Ishikawa (cell line): ENCODE results near the gene LILRA1.

Source experiments
- EP300 ChIP-seq: IDR thresholded peaks from 2 replicates; pipeline ENCODE4 v1.6.1; 2012; ENCODE audit warnings: borderline replicate concordance
- RAD21 ChIP-seq: IDR thresholded peaks from 2 replicates; pipeline ENCODE4 v1.6.1; 2012; ENCODE audit warnings: low read depth
- TAF1 ChIP-seq: IDR thresholded peaks from 2 replicates; pipeline ENCODE4 v1.6.1; 2012; ENCODE audit warnings: low read depth, mild to moderate bottlenecking
- TF ChIP-seq, protein P1 (sequence below): IDR thresholded peaks from 2 replicates; pipeline ENCODE4 v1.6.1; 2012; ENCODE audit warnings: low read depth, mild to moderate bottlenecking
- TF ChIP-seq, protein P2 (sequence below): IDR thresholded peaks from 2 replicates; pipeline ENCODE4 v1.6.1; 2012

DNA sequence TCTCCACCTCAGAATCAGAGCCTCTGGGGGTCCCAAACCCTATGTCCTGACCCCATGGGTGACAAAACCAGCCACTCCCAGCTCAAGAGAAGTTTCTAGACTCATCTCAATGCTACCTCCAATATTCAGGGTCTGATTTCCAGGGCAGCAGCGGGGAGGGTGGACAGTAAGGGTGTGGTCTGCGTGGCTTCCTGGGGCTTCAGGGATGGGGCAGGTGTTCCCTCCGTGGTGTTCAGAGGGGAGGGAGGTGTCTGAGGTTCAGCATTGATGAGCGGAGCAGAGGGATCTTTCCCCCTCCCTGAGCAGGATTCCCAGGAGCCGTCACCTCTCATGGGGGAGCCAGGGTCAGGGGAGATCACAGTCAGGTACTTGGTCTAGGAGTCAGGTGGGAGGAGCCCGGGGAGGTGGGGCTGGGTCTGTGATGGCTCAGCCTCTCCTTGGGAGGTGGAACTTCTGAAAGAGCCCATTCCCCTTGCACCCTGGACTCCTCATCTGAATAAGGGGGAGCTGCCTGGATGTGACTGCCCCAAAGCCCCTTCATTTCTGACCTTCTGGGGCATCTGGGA, 16.9 kb upstream of the LILRA1 start:
- TF ChIP-seq RAD21 (no peak), EP300 (no peak), TAF1 (no peak)
- TF ChIP-seq, protein P1, sequence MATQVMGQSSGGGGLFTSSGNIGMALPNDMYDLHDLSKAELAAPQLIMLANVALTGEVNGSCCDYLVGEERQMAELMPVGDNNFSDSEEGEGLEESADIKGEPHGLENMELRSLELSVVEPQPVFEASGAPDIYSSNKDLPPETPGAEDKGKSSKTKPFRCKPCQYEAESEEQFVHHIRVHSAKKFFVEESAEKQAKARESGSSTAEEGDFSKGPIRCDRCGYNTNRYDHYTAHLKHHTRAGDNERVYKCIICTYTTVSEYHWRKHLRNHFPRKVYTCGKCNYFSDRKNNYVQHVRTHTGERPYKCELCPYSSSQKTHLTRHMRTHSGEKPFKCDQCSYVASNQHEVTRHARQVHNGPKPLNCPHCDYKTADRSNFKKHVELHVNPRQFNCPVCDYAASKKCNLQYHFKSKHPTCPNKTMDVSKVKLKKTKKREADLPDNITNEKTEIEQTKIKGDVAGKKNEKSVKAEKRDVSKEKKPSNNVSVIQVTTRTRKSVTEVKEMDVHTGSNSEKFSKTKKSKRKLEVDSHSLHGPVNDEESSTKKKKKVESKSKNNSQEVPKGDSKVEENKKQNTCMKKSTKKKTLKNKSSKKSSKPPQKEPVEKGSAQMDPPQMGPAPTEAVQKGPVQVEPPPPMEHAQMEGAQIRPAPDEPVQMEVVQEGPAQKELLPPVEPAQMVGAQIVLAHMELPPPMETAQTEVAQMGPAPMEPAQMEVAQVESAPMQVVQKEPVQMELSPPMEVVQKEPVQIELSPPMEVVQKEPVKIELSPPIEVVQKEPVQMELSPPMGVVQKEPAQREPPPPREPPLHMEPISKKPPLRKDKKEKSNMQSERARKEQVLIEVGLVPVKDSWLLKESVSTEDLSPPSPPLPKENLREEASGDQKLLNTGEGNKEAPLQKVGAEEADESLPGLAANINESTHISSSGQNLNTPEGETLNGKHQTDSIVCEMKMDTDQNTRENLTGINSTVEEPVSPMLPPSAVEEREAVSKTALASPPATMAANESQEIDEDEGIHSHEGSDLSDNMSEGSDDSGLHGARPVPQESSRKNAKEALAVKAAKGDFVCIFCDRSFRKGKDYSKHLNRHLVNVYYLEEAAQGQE: no peak
- TF ChIP-seq, protein P2, sequence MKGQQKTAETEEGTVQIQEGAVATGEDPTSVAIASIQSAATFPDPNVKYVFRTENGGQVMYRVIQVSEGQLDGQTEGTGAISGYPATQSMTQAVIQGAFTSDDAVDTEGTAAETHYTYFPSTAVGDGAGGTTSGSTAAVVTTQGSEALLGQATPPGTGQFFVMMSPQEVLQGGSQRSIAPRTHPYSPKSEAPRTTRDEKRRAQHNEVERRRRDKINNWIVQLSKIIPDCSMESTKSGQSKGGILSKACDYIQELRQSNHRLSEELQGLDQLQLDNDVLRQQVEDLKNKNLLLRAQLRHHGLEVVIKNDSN: no peak
